Stomach smooth muscle (tissue), 2 donors: ENCODE results near the gene TMEM63A.
"Not testable (repeated sequence)": the region's sequence is repeated elsewhere in the genome, so short reads cannot be mapped to it uniquely, and the experiment has no call there.

Experiments used
- H3K27ac ChIP-seq: one replicate; pipeline ENCODE4 v1.7.0; 2013; ENCODE audit warnings: mild to moderate bottlenecking, low read length, inconsistent platforms
- H3K27me3 ChIP-seq, 2 donors: one replicate each; pipeline ENCODE4 v1.7.0; 2013; ENCODE audit warnings: low read length in 2 of 2; ENCODE audit not compliant: insufficient read depth in 2 of 2, control insufficient read depth in 1 of 2
- H3K36me3 ChIP-seq, 2 donors: one replicate each; pipeline ENCODE4 v1.7.0; 2013; ENCODE audit warnings: low read length in 2 of 2; ENCODE audit not compliant: control insufficient read depth in 2 of 2, insufficient read depth in 2 of 2
- H3K4me1 ChIP-seq: one replicate; pipeline ENCODE4 v1.7.0; 2013; ENCODE audit warnings: low read length; ENCODE audit not compliant: control insufficient read depth, insufficient read depth
- H3K4me3 ChIP-seq, 2 donors: one replicate each; pipeline ENCODE4 v1.7.0; 2013; ENCODE audit warnings: low read length in 2 of 2
- H3K9ac ChIP-seq, 2 donors: one replicate each; pipeline ENCODE4 v1.7.0; 2013; ENCODE audit warnings: low read length in 2 of 2, mild to moderate bottlenecking in 1 of 2
- H3K9me3 ChIP-seq, 2 donors: one replicate each; pipeline ENCODE4 v1.7.0; 2013; ENCODE audit warnings: low read length in 2 of 2; ENCODE audit not compliant: control insufficient read depth in 2 of 2
- donor health status: healthy.
- donor health status: Pancreatic carcinoma.

Gene TMEM63A

GRCh38 chr1:225817611-225818061, 64.5 kb downstream of the TMEM63A start:
- H3K9me3 ChIP-seq, result no peaks in the 10 kb centered on the region
- peaks cover 73% of the 10 kb centered on the region for H3K4me1 ChIP-seq
- peak overlapping the region; percentile 94 for H3K27ac ChIP-seq
- peak overlapping the region in 1 of 2 donors; percentile 54 for H3K4me3 ChIP-seq
- H3K9ac ChIP-seq, result peak overlapping the region; percentile 25 to 62
- no peaks in the 10 kb centered on the region for H3K27me3 ChIP-seq
- peaks cover 0 to under 1% of the 10 kb centered on the region in 2 donors for H3K36me3 ChIP-seq

GRCh38 chr1:225816643-225817538, 65.3 kb downstream of the TMEM63A start:
- peak overlapping the region in 1 of 2 donors; percentile 54 for H3K4me3 ChIP-seq
- H3K27me3 ChIP-seq, result no peaks in the 10 kb centered on the region
- peaks cover 77% of the 10 kb centered on the region for H3K4me1 ChIP-seq
- peak overlapping the region; percentile 94 for H3K27ac ChIP-seq
- H3K36me3 ChIP-seq, result no peaks in the 10 kb centered on the region
- peak overlapping the region; percentile 25 to 62 for H3K9ac ChIP-seq
- H3K9me3 ChIP-seq, result no peaks in the 10 kb centered on the region

GRCh38 chr1:225815526-225816178, 66.5 kb downstream of the TMEM63A start:
- no peak overlapping the region for H3K4me3 ChIP-seq
- H3K27me3 ChIP-seq, result no peaks in the 10 kb centered on the region
- H3K36me3 ChIP-seq, result no peaks in the 10 kb centered on the region
- H3K9me3 ChIP-seq, result no peaks in the 10 kb centered on the region
- no peak overlapping the region for H3K9ac ChIP-seq
- peaks cover 82% of the 10 kb centered on the region for H3K4me1 ChIP-seq
- H3K27ac ChIP-seq, result peak overlapping the region; percentile 67

GRCh38 chr1:225815090-225815489, 67.1 kb downstream of the TMEM63A start:
- H3K4me3 ChIP-seq, H3K27me3 ChIP-seq, H3K9me3 ChIP-seq, H3K36me3 ChIP-seq: not testable (repeated sequence)
- Histone ChIP-seq H3K9ac (peak overlapping the region in 1 of 2 donors; percentile 14), H3K4me1 (peaks cover 80% of the 10 kb centered on the region), H3K27ac (peak overlapping the region; percentile 74)

- Histone ChIP-seq H3K9ac (peak overlapping the region in 1 of 2 donors; percentile 14), H3K4me3 (peak overlapping the region in 1 of 2 donors; percentile 40), H3K4me1 (peaks cover 79% of the 10 kb centered on the region), H3K36me3 (no peaks in the 10 kb centered on the region), H3K27ac (peak overlapping the region; percentile 74), H3K9me3 (no peaks in the 10 kb centered on the region), H3K27me3 (no peaks in the 10 kb centered on the region)
Observed at GRCh38 chr1:225814381-225814780, 67.8 kb downstream of the TMEM63A start.

- H3K9ac ChIP-seq, result peak overlapping the region in 1 of 2 donors; percentile 47
- peaks cover 76% of the 10 kb centered on the region for H3K4me1 ChIP-seq
Observed at GRCh38 chr1:225813214-225813964, 68.8 kb downstream of the TMEM63A start.

GRCh38 chr1:225812488-225813213, 69.5 kb downstream of the TMEM63A start:
- peaks cover 69% of the 10 kb centered on the region for H3K4me1 ChIP-seq
- peak overlapping the region; percentile 74 for H3K27ac ChIP-seq
- H3K9ac ChIP-seq, result peak overlapping the region in 1 of 2 donors; percentile 47

More at GRCh38 chr1:225813214-225813964, 68.8 kb downstream of the TMEM63A start:
- Histone ChIP-seq H3K9me3 (no peaks in the 10 kb centered on the region), H3K4me3 (peak overlapping the region in 1 of 2 donors; percentile 58), H3K27me3 (no peaks in the 10 kb centered on the region), H3K27ac (peak overlapping the region; percentile 74), H3K36me3 (no peaks in the 10 kb centered on the region)

GRCh38 chr1:225811622-225812487, 70.3 kb downstream of the TMEM63A start:
- Histone ChIP-seq H3K9me3 (no peaks in the 10 kb centered on the region), H3K4me3 (peak overlapping the region in 1 of 2 donors; percentile 83), H3K4me1 (peaks cover 61% of the 10 kb centered on the region), H3K36me3 (no peaks in the 10 kb centered on the region), H3K27ac (peak overlapping the region; percentile 74), H3K9ac (peak overlapping the region; percentile 14 to 21), H3K27me3 (no peaks in the 10 kb centered on the region)

More at GRCh38 chr1:225812488-225813213, 69.5 kb downstream of the TMEM63A start:
- H3K9me3 ChIP-seq, result no peaks in the 10 kb centered on the region
- no peaks in the 10 kb centered on the region for H3K36me3 ChIP-seq
- no peaks in the 10 kb centered on the region for H3K27me3 ChIP-seq
- H3K4me3 ChIP-seq, result peak overlapping the region in 1 of 2 donors; percentile 83
